ENCODE measurements around the gene NTF3. TPM values are rescaled to one million over a fixed set of nuclear protein-coding genes. Genes with fewer than 3 reads are reported as not detected.

The NTF3 gene
- total RNA-seq, 4 donors from 2014 or later: 0.80 to 2.9 (median 1.3) TPM

- no peaks in the 10 kb centered on the region for H3K36me3 ChIP-seq
- H3K27me3 ChIP-seq: peaks cover 6% of the 10 kb centered on the region
- H3K4me1 ChIP-seq: no peaks in the 10 kb centered on the region
- 42% methylated on average over 7 of the region's 10 CpGs for WGBS
- no peak overlapping the region for H3K27ac ChIP-seq
- no peaks in the 10 kb centered on the region for H3K9me3 ChIP-seq
- no peak overlapping the region for H3K4me3 ChIP-seq
- TF ChIP-seq CTCF (IDR thresholded peaks at IDR 0.05) (no peak), POLR2AphosphoS5 (IDR thresholded peaks at IDR 0.05) (no peak), POLR2A (IDR thresholded peaks at IDR 0.05) (no peak), EP300 (IDR thresholded peaks at IDR 0.05) (no peak)
- DNase-seq (ENCODE audit: low spot score in 2 of 2): no peak
Observed at GRCh38 chr12:5480938-5481303, 49.0 kb downstream of the NTF3 start.

GRCh38 chr12:5481645-5482044 lies 49.7 kb downstream of the NTF3 start:
- WGBS: 88% methylated on average over 3 of the region's 5 CpGs
- no peaks in the 10 kb centered on the region for H3K9me3 ChIP-seq

GRCh38 chr12:5484426-5484825 lies 52.5 kb downstream of the NTF3 start:
- 77% methylated on average over 6 of the region's 6 CpGs for WGBS
- Histone ChIP-seq H3K4me1 (no peaks in the 10 kb centered on the region), H3K36me3 (no peaks in the 10 kb centered on the region), H3K4me3 (no peak overlapping the region), H3K27me3 (peaks cover 2% of the 10 kb centered on the region), H3K27ac (no peak overlapping the region), H3K9me3 (no peaks in the 10 kb centered on the region)
- no peak for TF ChIP-seq POLR2A (IDR thresholded peaks at IDR 0.05)
- TF ChIP-seq EP300 (IDR thresholded peaks at IDR 0.05): no peak
- TF ChIP-seq POLR2AphosphoS5 (IDR thresholded peaks at IDR 0.05): no peak
- no peak for TF ChIP-seq CTCF (IDR thresholded peaks at IDR 0.05)
- DNase-seq (ENCODE audit: low spot score in 2 of 2): no peak

More at GRCh38 chr12:5481645-5482044, 49.7 kb downstream of the NTF3 start:
- Histone ChIP-seq H3K36me3 (no peaks in the 10 kb centered on the region), H3K4me1 (no peaks in the 10 kb centered on the region), H3K27me3 (peaks cover 6% of the 10 kb centered on the region), H3K4me3 (no peak overlapping the region), H3K27ac (no peak overlapping the region)
- TF ChIP-seq CTCF (IDR thresholded peaks at IDR 0.05) (no peak), EP300 (IDR thresholded peaks at IDR 0.05) (no peak), POLR2AphosphoS5 (IDR thresholded peaks at IDR 0.05) (no peak), POLR2A (IDR thresholded peaks at IDR 0.05) (no peak)
- DNase-seq (ENCODE audit: low spot score in 2 of 2): no peak

- TF ChIP-seq POLR2A (IDR thresholded peaks at IDR 0.05): no peak
- H3K9me3 ChIP-seq: no peaks in the 10 kb centered on the region
- no peaks in the 10 kb centered on the region for H3K36me3 ChIP-seq
- H3K4me3 ChIP-seq: no peak overlapping the region
- no peak for DNase-seq (ENCODE audit: low spot score in 2 of 2)
- no peak overlapping the region for H3K27ac ChIP-seq
- H3K27me3 ChIP-seq: no peaks in the 10 kb centered on the region
- 81% methylated on average over 4 of the region's 4 CpGs for WGBS
- no peaks in the 10 kb centered on the region for H3K4me1 ChIP-seq
Observed at GRCh38 chr12:5485454-5485853, 53.5 kb downstream of the NTF3 start.

GRCh38 chr12:5487076-5487475 lies 55.2 kb downstream of the NTF3 start:
- H3K4me1 ChIP-seq: no peaks in the 10 kb centered on the region
- TF ChIP-seq CTCF (IDR thresholded peaks at IDR 0.05): no peak
- TF ChIP-seq POLR2AphosphoS5 (IDR thresholded peaks at IDR 0.05): no peak
- TF ChIP-seq EP300 (IDR thresholded peaks at IDR 0.05): no peak
- TF ChIP-seq POLR2A (IDR thresholded peaks at IDR 0.05): no peak
- no peak overlapping the region for H3K27ac ChIP-seq
- H3K36me3 ChIP-seq: no peaks in the 10 kb centered on the region
- H3K27me3 ChIP-seq: no peaks in the 10 kb centered on the region
- 47% methylated on average over 7 of the region's 7 CpGs for WGBS
- H3K9me3 ChIP-seq: no peaks in the 10 kb centered on the region
- no peak overlapping the region for H3K4me3 ChIP-seq
- no peak for DNase-seq (ENCODE audit: low spot score in 2 of 2)

GRCh38 chr12:5487948-5488625 lies 56.2 kb downstream of the NTF3 start:
- WGBS: 80% methylated on average over 6 of the region's 6 CpGs

More at GRCh38 chr12:5487948-5488625, 56.2 kb downstream of the NTF3 start:
- Histone ChIP-seq H3K27ac (no peak overlapping the region), H3K27me3 (peaks cover 3% of the 10 kb centered on the region), H3K4me3 (no peak overlapping the region), H3K36me3 (no peaks in the 10 kb centered on the region), H3K9me3 (no peaks in the 10 kb centered on the region), H3K4me1 (no peaks in the 10 kb centered on the region)
- TF ChIP-seq POLR2AphosphoS5 (IDR thresholded peaks at IDR 0.05) (no peak), POLR2A (IDR thresholded peaks at IDR 0.05) (no peak), EP300 (IDR thresholded peaks at IDR 0.05) (no peak), CTCF (IDR thresholded peaks at IDR 0.05) (no peak)
- no peak for DNase-seq (ENCODE audit: low spot score in 2 of 2)
